ENCODE measurements around the gene NAGS.
A peak's percentile ranks its signal among the peaks of the same experiment; 100 is the strongest.
"Not testable (repeated sequence)": the region's sequence is repeated elsewhere in the genome, so short reads cannot be mapped to it uniquely, and the experiment has no call there.

The NAGS gene

DNA sequence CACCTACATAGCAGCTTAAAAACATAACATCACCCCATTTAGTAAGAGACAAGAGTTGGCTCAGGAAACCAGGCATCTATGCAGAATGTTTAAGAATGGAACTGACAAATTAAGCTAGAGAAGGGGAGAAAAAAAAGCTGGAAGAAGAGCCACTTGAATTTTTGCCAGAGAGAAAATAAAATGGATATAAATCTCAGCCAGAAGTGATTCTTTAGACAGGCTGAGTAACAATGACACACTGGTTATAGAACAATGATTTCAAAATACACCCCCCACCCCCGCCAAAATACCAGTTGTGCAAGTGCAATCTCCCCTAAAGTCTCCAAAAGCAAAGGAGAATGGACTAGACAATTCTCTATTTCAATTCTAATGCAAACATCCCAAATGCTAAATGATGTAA is 39.6 kb downstream of the NAGS start:
- peak; percentile 40 for DNase-seq (ENCODE audit: low spot score)

DNA sequence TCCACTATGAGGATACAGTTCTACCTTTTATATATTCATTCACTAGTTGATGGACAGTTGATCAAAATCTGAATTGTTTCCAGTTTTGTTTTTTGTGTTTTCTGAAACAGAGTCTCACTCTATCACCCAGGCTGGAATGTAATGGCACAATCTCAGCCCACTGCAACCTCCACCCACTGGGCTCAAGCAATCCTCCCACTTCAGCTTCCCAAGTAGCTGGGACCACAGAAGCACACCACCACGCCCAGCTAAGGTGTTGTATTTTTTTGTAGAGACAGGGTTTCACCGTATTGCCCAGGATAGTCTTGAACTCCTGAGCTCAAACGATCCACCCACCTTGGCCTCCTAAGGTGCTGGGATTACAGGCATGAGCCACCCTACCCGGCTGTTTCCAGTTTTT is 41.1 kb downstream of the NAGS start:
- DNase-seq (ENCODE audit: low spot score), result no peak

DNA sequence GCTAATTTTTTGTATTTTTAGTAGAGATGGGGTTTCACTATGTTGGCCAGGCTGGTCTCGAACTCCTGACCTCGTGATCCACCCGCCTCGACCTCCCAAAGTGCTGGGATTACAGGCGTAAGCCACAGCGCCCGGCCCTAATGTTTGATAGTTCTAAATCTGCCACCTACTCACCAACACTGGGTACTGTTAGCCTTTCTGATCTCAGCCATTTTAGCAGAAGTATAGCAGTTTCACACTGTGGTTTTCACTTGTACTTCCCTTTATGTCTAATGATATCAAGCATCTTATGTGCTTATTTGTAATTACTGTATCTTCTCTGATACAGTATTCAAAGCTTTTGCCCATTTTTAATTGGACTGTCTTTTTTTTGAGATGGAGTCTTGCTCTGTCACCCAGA is 42.5 kb downstream of the NAGS start:
- DNase-seq (ENCODE audit: low spot score), result not testable (repeated sequence)

DNA sequence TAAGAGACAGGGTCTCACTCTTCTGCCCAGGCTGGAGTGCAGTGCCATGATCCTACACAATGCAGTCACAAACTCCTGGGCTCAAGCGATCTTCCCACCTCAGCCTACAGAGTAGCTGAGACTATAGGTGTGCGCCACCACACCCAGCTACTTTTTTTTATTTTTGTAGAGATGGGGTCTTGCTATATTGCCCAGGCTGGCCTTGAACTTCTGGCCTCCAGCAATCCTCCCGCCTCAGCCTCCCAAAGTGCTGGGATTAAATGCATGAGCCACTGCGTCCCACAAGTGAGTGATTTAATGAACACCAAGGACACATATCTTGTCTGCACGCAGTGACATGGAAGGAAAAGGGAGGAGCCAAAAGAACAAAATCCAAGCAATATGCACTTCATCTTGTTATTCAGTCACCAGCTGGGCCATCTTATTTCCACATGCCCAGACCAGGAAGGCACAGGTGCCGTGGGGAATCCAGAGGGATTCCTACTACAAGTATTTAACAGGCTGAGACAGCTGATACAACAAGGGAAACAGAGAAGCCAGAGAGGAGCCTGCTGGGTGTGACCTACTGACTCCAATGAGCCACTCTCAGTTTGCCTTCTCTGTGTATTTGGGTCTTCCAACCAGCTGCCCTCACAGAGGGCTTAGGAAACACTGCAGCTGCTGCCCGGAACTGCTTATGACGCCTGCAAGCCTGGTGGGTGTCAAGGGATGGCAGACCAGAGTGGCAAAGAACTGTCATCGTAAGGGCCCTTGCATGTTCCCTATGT is 45.1 kb downstream of the NAGS start:
- DNase-seq (ENCODE audit: low spot score), result no peak

DNA sequence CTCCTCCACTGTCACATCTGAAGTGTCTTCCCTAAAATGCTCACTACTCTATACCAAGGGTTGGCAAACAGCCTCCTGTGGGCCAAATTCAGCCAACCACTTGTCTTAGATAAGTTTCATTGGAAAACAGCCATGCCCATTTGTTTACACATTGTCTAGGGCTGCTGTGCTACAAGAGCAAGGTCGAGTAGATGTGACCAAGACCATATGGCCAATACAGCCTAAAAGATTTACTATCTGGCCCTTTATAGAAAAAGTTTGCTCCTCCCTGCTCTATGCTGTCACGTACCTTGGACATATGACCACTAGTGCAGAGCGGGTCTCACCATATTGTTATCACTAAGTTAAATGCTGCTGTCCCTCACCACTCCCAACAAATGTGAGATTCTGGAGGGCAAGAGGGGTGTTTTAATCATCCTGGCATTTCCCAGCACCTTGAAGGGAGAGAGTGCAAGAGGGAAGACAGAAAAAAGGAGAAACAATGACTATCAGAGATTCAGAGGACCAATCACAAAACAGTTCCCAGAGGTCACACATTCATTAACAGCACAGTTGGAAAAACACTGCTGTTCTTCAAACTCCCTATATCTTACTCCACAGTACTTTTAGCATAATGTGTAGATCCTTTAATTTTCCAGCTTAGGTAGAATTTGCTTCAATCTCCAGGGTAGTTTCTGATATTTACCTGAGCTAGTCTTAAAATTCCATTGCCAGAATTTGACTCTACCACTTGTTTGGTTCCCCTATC is 48.9 kb downstream of the NAGS start:
- DNase-seq (ENCODE audit: low spot score), result no peak

Measured in kidney capillary endothelial cell (primary cell).